Nucleus accumbens (tissue), 56 donors: ENCODE results near the gene C1orf141.
"Not testable (repeated sequence)": the region's sequence is repeated elsewhere in the genome, so short reads cannot be mapped to it uniquely, and the experiment has no call there.

Experiments
- DNase-seq, 56 donors: peaks; one replicate each; lab custom pipeline; 2025; lab: John Stamatoyannopoulos, UW

The C1orf141 gene

GRCh38 chr1:67134695-67135094 is at the start of gene C1orf141:
Gene C1orf141 (minus strand): TSS chr1:67134970. CDS start chr1:67127240, 7,730 bp downstream.
- peak in 22 of 56 donors; percentile 0 to 39 (median 6) for DNase-seq

- DNase-seq = no peak
Measured at GRCh38 chr1:67175530-67176087, 40.8 kb upstream of the C1orf141 start.

- no peak for DNase-seq
Measured at GRCh38 chr1:67174716-67175284, 40.0 kb upstream of the C1orf141 start.

- no peak for DNase-seq
Measured at GRCh38 chr1:67173988-67174387, 39.2 kb upstream of the C1orf141 start.

- no peak for DNase-seq
Measured at GRCh38 chr1:67171978-67172377, 37.2 kb upstream of the C1orf141 start.

- DNase-seq = no peak
Measured at GRCh38 chr1:67171574-67171955, 36.8 kb upstream of the C1orf141 start.

GRCh38 chr1:67170751-67171573 is 36.2 kb upstream of the C1orf141 start:
- DNase-seq = no peak

GRCh38 chr1:67169932-67170331 is 35.2 kb upstream of the C1orf141 start:
- no peak for DNase-seq

GRCh38 chr1:67169496-67169895 is 34.7 kb upstream of the C1orf141 start:
- no peak for DNase-seq

- DNase-seq = no peak
Measured at GRCh38 chr1:67166196-67166595, 31.4 kb upstream of the C1orf141 start, which contains the start of gene IL23R. Gene IL23R (plus strand): TSS chr1:67166454. CDS start chr1:67168121, 1,667 bp downstream.

- no peak for DNase-seq
Measured at GRCh38 chr1:67165468-67166041, 30.8 kb upstream of the C1orf141 start.

- DNase-seq = no peak
Measured at GRCh38 chr1:67162954-67163353, 28.2 kb upstream of the C1orf141 start.

- no peak for DNase-seq
Measured at GRCh38 chr1:67159233-67159632, 24.5 kb upstream of the C1orf141 start.

- DNase-seq = no peak
Measured at GRCh38 chr1:67158401-67158800, 23.6 kb upstream of the C1orf141 start.

GRCh38 chr1:67150931-67151330 is 16.2 kb upstream of the C1orf141 start:
- DNase-seq = no peak

- peak in 47 of 56 donors; percentile 1 to 76 (median 33) for DNase-seq
Measured at GRCh38 chr1:67149179-67149770, 14.5 kb upstream of the C1orf141 start.

- DNase-seq = no peak
Measured at GRCh38 chr1:67148516-67149178, 13.9 kb upstream of the C1orf141 start.

GRCh38 chr1:67147973-67148372 is 13.2 kb upstream of the C1orf141 start:
- not testable (repeated sequence) for DNase-seq

- no peak for DNase-seq
Measured at GRCh38 chr1:67146539-67146938, 11.8 kb upstream of the C1orf141 start.

- DNase-seq = no peak
Measured at GRCh38 chr1:67146101-67146500, 11.3 kb upstream of the C1orf141 start.
